IMR-90 (cell line): ENCODE results near the gene ZNF639. TPM values are rescaled to one million over a fixed set of nuclear protein-coding genes. Genes with fewer than 3 reads are reported as not detected.

ENCODE experiments used
- ATAC-seq: fragments of 200-7000 bp; cut with Tn5 transposase; 2 replicates; pipeline ENCODE4 v1.9.1; 2020; ENCODE audit warnings: low read depth, mild to moderate bottlenecking, moderate library complexity
- BruUV-seq: library from RNA; stranded (reverse); fragments of 400-500 nt; replicated peaks from 2 replicates; lab custom pipeline; 2021; lab: Mats Ljungman, UMichigan
- CTCF ChIA-PET: fragments of 300-600 bp; formaldehyde crosslinking; extraction: SDS; loops from one replicate; lab custom pipeline; 2021; ENCODE audit warnings: antibody characterized with exemption; lab: Yijun Ruan, JAX
- POLR2A ChIA-PET: fragments of 300-600 bp; sonication (Branson Sonifier 250); formaldehyde crosslinking; loops from one replicate; lab custom pipeline; 2022; ENCODE audit warnings: antibody characterized with exemption; ENCODE audit not compliant: unreplicated experiment; lab: Charles Lee
- DNase-seq: peaks from one replicate; pipeline ENCODE4 v3.0.0; 2013
- H2AFZ ChIP-seq: replicated peaks from 2 replicates; pipeline ENCODE3; 2013; ENCODE audit warnings: low read length, mild to moderate bottlenecking; ENCODE audit not compliant: poor library complexity
- H2AK5ac ChIP-seq: 2 replicates; pipeline ENCODE4 v1.6.1; 2013; ENCODE audit warnings: low read depth, low read length, inconsistent platforms
- H2AK9ac ChIP-seq: replicated peaks from 2 replicates; pipeline ENCODE3; 2013; ENCODE audit warnings: mild to moderate bottlenecking, low read depth, low read length, moderate library complexity; ENCODE audit not compliant: poor library complexity
- H2BK120ac ChIP-seq: 2 replicates; pipeline ENCODE4 v1.6.1; 2013; ENCODE audit warnings: low read depth, low read length, inconsistent platforms
- H2BK15ac ChIP-seq: 3 replicates; pipeline ENCODE4 v1.6.1; 2013; ENCODE audit warnings: low read depth, low read length, inconsistent platforms
- H2BK20ac ChIP-seq: 2 replicates; pipeline ENCODE4 v1.6.1; 2013; ENCODE audit warnings: low read depth, mild to moderate bottlenecking, inconsistent platforms, low read length, moderate library complexity
- H2BK5ac ChIP-seq: 2 replicates; pipeline ENCODE4 v1.6.1; 2013; ENCODE audit warnings: mild to moderate bottlenecking, low read depth, low read length, inconsistent platforms; ENCODE audit not compliant: poor library complexity, severe bottlenecking
- H3K14ac ChIP-seq: replicated peaks from 2 replicates; pipeline ENCODE4 v1.6.1; 2013; ENCODE audit warnings: low read depth, low read length, inconsistent platforms
- H3K18ac ChIP-seq: 2 replicates; pipeline ENCODE4 v1.6.1; 2013; ENCODE audit warnings: low read depth, low read length, control low read depth
- H3K23ac ChIP-seq: 2 replicates; pipeline ENCODE4 v1.6.1; 2013; ENCODE audit warnings: low read depth, low read length, inconsistent platforms
- H3K27ac ChIP-seq: 2 replicates; pipeline ENCODE4 v1.5.1; 2013; ENCODE audit warnings: mild to moderate bottlenecking, control low read depth, low read length; ENCODE audit not compliant: insufficient read depth
- H3K27me3 ChIP-seq: 2 replicates; pipeline ENCODE4 v1.6.1; 2013; ENCODE audit warnings: low read length; ENCODE audit not compliant: control insufficient read depth, insufficient read depth
- H3K36me3 ChIP-seq: 2 replicates; pipeline ENCODE4 v1.6.1; 2013; ENCODE audit warnings: low read length, mixed read lengths; ENCODE audit not compliant: control insufficient read depth, insufficient read depth
- H3K4ac ChIP-seq: 2 replicates; pipeline ENCODE4 v1.6.1; 2013; ENCODE audit warnings: low read depth, low read length, inconsistent platforms
- H3K4me1 ChIP-seq: 2 replicates; pipeline ENCODE4 v1.6.1; 2013; ENCODE audit warnings: low read length, mixed read lengths; ENCODE audit not compliant: control insufficient read depth, insufficient read depth
- H3K4me2 ChIP-seq: 2 replicates; pipeline ENCODE4 v1.6.1; 2013; ENCODE audit warnings: low read depth, mild to moderate bottlenecking, control low read depth, low read length, moderate library complexity
- H3K4me3 ChIP-seq: 2 replicates; pipeline ENCODE4 v1.5.1; 2013; ENCODE audit warnings: low read depth, mild to moderate bottlenecking, control low read depth, low read length, moderate library complexity; ENCODE audit not compliant: insufficient read depth
- H3K56ac ChIP-seq: 2 replicates; pipeline ENCODE4 v1.6.1; 2013; ENCODE audit warnings: low read length, inconsistent platforms; ENCODE audit not compliant: insufficient read depth; ENCODE audit errors: extremely low read depth
- H3K79me1 ChIP-seq, 2 experiments: 2 replicates each; pipeline ENCODE4 v1.6.1; 2013; ENCODE audit warnings: low read length in 2 of 2, inconsistent platforms in 1 of 2, low read depth in 1 of 2
- H3K9ac ChIP-seq: 2 replicates; pipeline ENCODE4 v1.6.1; 2013; ENCODE audit warnings: low read depth, low read length, control low read depth
- H3K9me1 ChIP-seq: 2 replicates; pipeline ENCODE4 v1.6.1; 2013; ENCODE audit warnings: low read length, inconsistent platforms; ENCODE audit not compliant: insufficient read depth
- H3K9me3 ChIP-seq: 2 replicates; pipeline ENCODE4 v1.6.1; 2013; ENCODE audit warnings: low read length; ENCODE audit not compliant: control insufficient read depth, insufficient read depth
- H4K20me1 ChIP-seq: 2 replicates; pipeline ENCODE4 v1.6.1; 2013; ENCODE audit warnings: low read length, inconsistent platforms; ENCODE audit not compliant: insufficient read depth
- H4K5ac ChIP-seq: 2 replicates; pipeline ENCODE4 v1.6.1; 2013; ENCODE audit warnings: mild to moderate bottlenecking, low read depth, low read length, control low read depth
- H4K8ac ChIP-seq, 2 experiments: 2 replicates each; pipeline ENCODE4 v1.6.1; 2013; ENCODE audit warnings: low read depth in 2 of 2, low read length in 2 of 2, control low read depth in 1 of 2, inconsistent platforms in 1 of 2
- H4K91ac ChIP-seq: 2 replicates; pipeline ENCODE4 v1.6.1; 2013; ENCODE audit warnings: low read depth, low read length, inconsistent platforms; ENCODE audit not compliant: insufficient read depth
- BHLHE40 ChIP-seq: fragments of 150-350 bp; IDR thresholded peaks from 2 replicates; pipeline ENCODE4 v1.6.1; 2016; ENCODE audit warnings: mild to moderate bottlenecking, low read depth, low read length
- MAFK ChIP-seq: IDR thresholded peaks from 2 replicates; pipeline ENCODE4 v1.6.1; 2012; ENCODE audit warnings: low read depth, low read length, improper control_type of control experiment
- MAZ ChIP-seq: IDR thresholded peaks from 2 replicates; pipeline ENCODE4 v1.6.1; 2012; ENCODE audit warnings: low read depth, mild to moderate bottlenecking, low read length, improper control_type of control experiment, moderate library complexity, borderline replicate concordance
- WGBS, 2 experiments: methylation state at CpG; one replicate each; pipeline versions ENCODE4 v1.1.5 to v1.1.7; 2013; ENCODE audit warnings: missing lambda C conversion rate in 2 of 2; ENCODE audit not compliant: insufficient read length in 1 of 2; ENCODE audit errors: extremely low coverage in 2 of 2; 5-methylcytosine and 5-hydroxymethylcytosine counted together
- dilution Hi-C: fragments of 300-500 bp; cut with HindIII; formaldehyde crosslinking; loops from one replicate; pipeline ENCODE4 v1.14.3; 2018; ENCODE audit warnings: low sequenced_read_pairs; ENCODE audit not compliant: unreplicated experiment
- in situ Hi-C: fragments of 300-500 bp; cut with MboI; formaldehyde crosslinking; loops from 3 replicates; pipeline ENCODE4 v1.14.3; 2019; ENCODE audit warnings: low sequenced_read_pairs, inconsistent platforms, mixed read lengths
- intact Hi-C: fragments of 100-400 bp; cut with micrococcal nuclease; formaldehyde crosslinking; loops from 2 replicates; pipeline ENCODE4 v1.10.0; 2022
- polyA plus RNA-seq, 3 experiments: library from polyadenylated mRNA; depleted of rRNA; stranded (reverse); fragments of >200 nt; gene quantifications; 2 replicates each; pipeline ENCODE4 v1.2.3, GENCODE V29; 2012; ENCODE audit warnings: low replicate concordance in 1 of 3
- total RNA-seq: library from RNA; depleted of rRNA; stranded (reverse); fragments of >200 nt; gene quantifications from 2 replicates; pipeline ENCODE4 v1.2.3, GENCODE V29; 2012

The ZNF639 gene
- total and polyA plus RNA-seq, 2 of the 4 experiments (the other 2 are of a cell fraction), result 15.9 to 50.5 TPM

- dilution Hi-C loops, result no loop called here
- in situ Hi-C loops, result no loop called here
- CTCF ChIA-PET, result interaction anchor here (1.6 kb wide), 1 partner anchor 13 kb away, joined by 3 read pairs; no protein-coding TSS in a partner anchor
Measured at GRCh38 chr3:179301645-179302044, 21.2 kb upstream of the ZNF639 start.

More at GRCh38 chr3:179301645-179302044, 21.2 kb upstream of the ZNF639 start:
- no peak overlapping the region for H2BK120ac ChIP-seq
- no peak overlapping the region for H2BK15ac ChIP-seq
- H3K4me1 ChIP-seq, result no peaks in the 10 kb centered on the region
- no peak for DNase-seq
- no peak overlapping the region for H3K23ac ChIP-seq
- no peak overlapping the region for H4K8ac ChIP-seq
- no TSS peak for BruUV-seq
- no peaks in the 10 kb centered on the region for H3K79me1 ChIP-seq
- H2BK5ac ChIP-seq, result no peak overlapping the region
- no peak overlapping the region for H3K27ac ChIP-seq
- WGBS, 2 experiments, result no CpG with 5 or more reads among the region's 3 CpGs
- intact Hi-C loops, result no loop called here
- no peak overlapping the region for H4K5ac ChIP-seq
- no peaks in the 10 kb centered on the region for H3K36me3 ChIP-seq
- no peak for ATAC-seq
- H2AK9ac ChIP-seq, result no peak overlapping the region
- H3K9me3 ChIP-seq, result no peaks in the 10 kb centered on the region
- no peak overlapping the region for H3K4me3 ChIP-seq
- no peak overlapping the region for H3K56ac ChIP-seq
- H3K9ac ChIP-seq, result no peak overlapping the region
- no peak overlapping the region for H4K91ac ChIP-seq
- no peak overlapping the region for H2AK5ac ChIP-seq
- no peak for TF ChIP-seq BHLHE40
- no peak for TF ChIP-seq MAZ
- no peak for TF ChIP-seq MAFK
- no peak overlapping the region for H2BK20ac ChIP-seq
- POLR2A ChIA-PET, result no interaction called here
- H2AFZ ChIP-seq, result no peak overlapping the region
- H3K9me1 ChIP-seq, result no peaks in the 10 kb centered on the region
- no peaks in the 10 kb centered on the region for H4K20me1 ChIP-seq
- no peak overlapping the region for H3K4ac ChIP-seq
- H3K27me3 ChIP-seq, result peaks cover 6% of the 10 kb centered on the region; the same call in 1 of the 2 replicates
- H3K18ac ChIP-seq, result no peak overlapping the region
- H3K14ac ChIP-seq, result no peak overlapping the region
- no peak overlapping the region for H3K4me2 ChIP-seq
